ENCODE results near the gene SPATA13. TPM values are rescaled to one million over a fixed set of nuclear protein-coding genes. Genes with fewer than 3 reads are reported as not detected.

Gene SPATA13
- total and polyA plus RNA-seq, 2 experiments from 2014 or later: 2.4 to 4.6 TPM

DNA sequence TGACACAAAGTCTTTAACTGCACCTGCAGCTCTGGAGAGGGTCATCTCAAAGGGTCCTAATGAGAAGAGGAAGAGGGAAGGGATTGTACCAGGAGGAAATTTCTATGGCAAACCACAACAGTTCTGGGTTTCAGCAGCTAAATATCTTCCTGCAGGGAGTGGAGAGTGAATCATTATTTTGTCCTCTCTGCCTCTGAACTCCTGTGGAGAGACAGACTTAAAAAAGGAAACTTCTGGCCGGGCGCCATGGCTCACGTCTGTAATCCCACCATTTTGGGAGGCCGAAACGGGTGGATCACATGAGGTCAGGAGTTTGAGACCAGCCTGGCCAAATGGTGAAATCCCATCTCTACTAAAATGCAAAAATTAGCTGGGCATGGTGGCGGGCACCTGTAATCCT is 132.0 kb downstream of the SPATA13 start:
- 89% methylated on average over 6 of the region's 6 CpGs for WGBS, 2 experiments (ENCODE audit: low coverage in 1 of 2, low lambda C conversion rate in 2 of 2, missing lambda C conversion rate in 2 of 2)
- peaks cover 6% of the 10 kb centered on the region; the same call in 1 of the 2 replicates for H3K36me3 ChIP-seq (ENCODE audit: low read depth)
- no peaks in the 10 kb centered on the region for H4K20me1 ChIP-seq (ENCODE audit: insufficient read depth)
- H2AFZ ChIP-seq: no peak overlapping the region
- H3F3A ChIP-seq (ENCODE audit: insufficient read depth): no peaks in the 10 kb centered on the region
- no peaks in the 10 kb centered on the region for H3K9me3 ChIP-seq (ENCODE audit: low read depth)
- in situ Hi-C loops (cut with MboI): no loop called here
- H3K27ac ChIP-seq: no peak overlapping the region
- H3K27me3 ChIP-seq (replicated peaks; ENCODE audit: insufficient read depth): no peaks in the 10 kb centered on the region
- TF ChIP-seq EZH2 (IDR thresholded peaks at IDR 0.05; ENCODE audit: insufficient read depth, poor library complexity, severe bottlenecking): no peak
- no peak for TF ChIP-seq EZH2phosphoT487 (IDR thresholded peaks at IDR 0.05; ENCODE audit: insufficient read depth, low read depth)
- no peak overlapping the region for H3K9ac ChIP-seq
- no peaks in the 10 kb centered on the region for H3K79me2 ChIP-seq (ENCODE audit: insufficient read depth)
- no peak overlapping the region for H3K4me3 ChIP-seq
- no peak for DNase-seq
- H3K9me2 ChIP-seq (ENCODE audit: insufficient read depth): no peaks in the 10 kb centered on the region
- H3K4me1 ChIP-seq (ENCODE audit: insufficient read depth): no peaks in the 10 kb centered on the region
- H3K4me2 ChIP-seq (ENCODE audit: unreplicated experiment): no peak overlapping the region

DNA sequence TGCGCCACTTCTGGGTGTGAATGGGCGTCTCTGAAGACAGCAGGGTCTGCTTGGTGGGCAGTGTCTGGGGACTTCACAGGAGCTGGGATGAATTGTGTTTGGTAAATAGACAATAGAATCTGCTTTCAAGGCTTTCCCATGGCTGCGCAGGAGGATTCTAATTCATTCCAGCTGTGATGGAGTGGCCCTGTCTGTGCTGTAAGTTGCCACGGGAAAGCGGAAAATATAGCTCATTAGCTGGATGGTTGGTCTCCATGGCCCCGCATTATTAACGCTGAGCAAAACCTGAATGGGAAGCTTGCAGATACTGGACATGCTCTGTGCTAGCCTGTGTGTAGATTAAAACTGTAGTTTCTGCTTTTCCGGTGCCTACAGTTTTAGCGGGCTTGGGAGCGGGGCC is 133.2 kb downstream of the SPATA13 start:
- DNase-seq: no peak
- no peaks in the 10 kb centered on the region for H3K79me2 ChIP-seq (ENCODE audit: insufficient read depth)
- no peak overlapping the region for H3K27ac ChIP-seq
- no peaks in the 10 kb centered on the region for H3K9me2 ChIP-seq (ENCODE audit: insufficient read depth)
- H3K27me3 ChIP-seq (replicated peaks; ENCODE audit: insufficient read depth): no peaks in the 10 kb centered on the region
- no peaks in the 10 kb centered on the region for H3K4me1 ChIP-seq (ENCODE audit: insufficient read depth)
- 80 to 84% methylated on average over 10 of the region's 10 CpGs for WGBS, 2 experiments (ENCODE audit: low coverage in 1 of 2, low lambda C conversion rate in 2 of 2, missing lambda C conversion rate in 2 of 2)
- H4K20me1 ChIP-seq (ENCODE audit: insufficient read depth): no peaks in the 10 kb centered on the region
- no peak overlapping the region for H3K9ac ChIP-seq
- H3K36me3 ChIP-seq (ENCODE audit: low read depth): peaks cover 5% of the 10 kb centered on the region; the same call in 1 of the 2 replicates
- no peak overlapping the region for H3K4me3 ChIP-seq
- no peak overlapping the region for H3K4me2 ChIP-seq (ENCODE audit: unreplicated experiment)
- no peaks in the 10 kb centered on the region for H3K9me3 ChIP-seq (ENCODE audit: low read depth)
- H2AFZ ChIP-seq: no peak overlapping the region
- in situ Hi-C loops (cut with MboI): no loop called here
- no peak for TF ChIP-seq EZH2 (IDR thresholded peaks at IDR 0.05; ENCODE audit: insufficient read depth, poor library complexity, severe bottlenecking)
- TF ChIP-seq EZH2phosphoT487 (IDR thresholded peaks at IDR 0.05; ENCODE audit: insufficient read depth, low read depth): no peak
- no peaks in the 10 kb centered on the region for H3F3A ChIP-seq (ENCODE audit: insufficient read depth)

DNA sequence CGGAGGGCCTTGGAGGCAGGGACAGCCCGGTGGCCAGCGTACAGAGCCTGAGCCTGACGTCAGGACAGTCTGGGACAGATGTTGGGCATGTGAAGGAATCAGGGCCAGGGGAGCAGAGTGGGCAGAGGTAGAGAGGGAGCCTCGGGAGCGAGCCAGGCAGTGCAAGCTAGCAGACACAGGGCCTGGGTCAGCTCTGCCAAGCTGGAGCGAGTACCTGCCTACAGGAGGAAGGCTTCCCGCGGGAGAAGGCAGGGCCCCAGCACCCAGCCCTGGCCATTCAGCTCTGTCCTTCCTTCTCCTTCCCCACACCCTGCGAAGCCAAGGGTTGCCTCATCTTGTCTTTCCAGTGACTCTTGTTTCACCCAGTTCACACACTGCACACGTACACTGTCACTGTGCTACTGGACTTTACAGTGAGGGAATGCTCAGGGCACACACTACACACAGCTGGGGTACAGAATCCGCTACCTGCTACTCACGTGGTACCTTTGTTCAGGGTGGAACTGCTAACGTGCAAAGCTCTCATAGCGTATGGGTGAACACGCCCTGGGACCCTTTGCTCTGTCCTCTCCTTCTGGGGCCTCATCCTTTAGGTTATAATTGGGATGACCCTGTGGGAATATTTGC is 139.1 kb downstream of the SPATA13 start:
- Histone ChIP-seq H3K79me2 (ENCODE audit: insufficient read depth) (no peaks in the 10 kb centered on the region), H3K27me3 (replicated peaks; ENCODE audit: insufficient read depth) (no peaks in the 10 kb centered on the region), H3K4me1 (ENCODE audit: insufficient read depth) (no peaks in the 10 kb centered on the region), H4K20me1 (ENCODE audit: insufficient read depth) (no peaks in the 10 kb centered on the region), H3K4me3 (no peak overlapping the region), H3K9me3 (ENCODE audit: low read depth) (no peaks in the 10 kb centered on the region), H3K27ac (no peak overlapping the region), H3K4me2 (ENCODE audit: unreplicated experiment) (no peak overlapping the region), H3K9ac (no peak overlapping the region), H3K9me2 (ENCODE audit: insufficient read depth) (no peaks in the 10 kb centered on the region), H2AFZ (no peak overlapping the region), H3F3A (ENCODE audit: insufficient read depth) (no peaks in the 10 kb centered on the region), H3K36me3 (ENCODE audit: low read depth) (no peaks in the 10 kb centered on the region)
- 90 to 97% methylated on average over 15 to 16 of the region's 16 CpGs for WGBS, 2 experiments (ENCODE audit: low coverage in 1 of 2, low lambda C conversion rate in 2 of 2, missing lambda C conversion rate in 2 of 2)
- no peak for TF ChIP-seq EZH2phosphoT487 (IDR thresholded peaks at IDR 0.05; ENCODE audit: insufficient read depth, low read depth)
- TF ChIP-seq EZH2 (IDR thresholded peaks at IDR 0.05; ENCODE audit: insufficient read depth, poor library complexity, severe bottlenecking): no peak
- in situ Hi-C loops (cut with MboI): no loop called here
- no peak for DNase-seq

- Histone ChIP-seq H3K9me2 (ENCODE audit: insufficient read depth) (no peaks in the 10 kb centered on the region), H3K79me2 (ENCODE audit: insufficient read depth) (no peaks in the 10 kb centered on the region), H3K27me3 (replicated peaks; ENCODE audit: insufficient read depth) (no peaks in the 10 kb centered on the region), H3K36me3 (ENCODE audit: low read depth) (no peaks in the 10 kb centered on the region), H3K9me3 (ENCODE audit: low read depth) (no peaks in the 10 kb centered on the region), H3K4me1 (ENCODE audit: insufficient read depth) (peaks cover 4% of the 10 kb centered on the region; the same call in 1 of the 2 replicates), H3K9ac (no peak overlapping the region), H3K4me2 (ENCODE audit: unreplicated experiment) (no peak overlapping the region), H3K4me3 (no peak overlapping the region), H4K20me1 (ENCODE audit: insufficient read depth) (no peaks in the 10 kb centered on the region), H2AFZ (no peak overlapping the region), H3F3A (ENCODE audit: insufficient read depth) (peaks cover 5% of the 10 kb centered on the region; the same call in 1 of the 2 replicates), H3K27ac (no peak overlapping the region)
- no peak for DNase-seq
- 86 to 88% methylated on average over 12 of the region's 12 CpGs for WGBS, 2 experiments (ENCODE audit: low coverage in 1 of 2, low lambda C conversion rate in 2 of 2, missing lambda C conversion rate in 2 of 2)
- in situ Hi-C loops (cut with MboI): no loop called here
- no peak for TF ChIP-seq EZH2 (IDR thresholded peaks at IDR 0.05; ENCODE audit: insufficient read depth, poor library complexity, severe bottlenecking)
- no peak for TF ChIP-seq EZH2phosphoT487 (IDR thresholded peaks at IDR 0.05; ENCODE audit: insufficient read depth, low read depth)
Measured at GRCh38 chr13:24301434-24301833, 140.9 kb downstream of the SPATA13 start.

Measured in GM23248 (cell line).